C1 segment of cervical spinal cord (tissue), 14 donors: ENCODE measurements around the gene BCL2L12.

Experiments
- DNase-seq, 14 donors: peaks; one replicate each; lab custom pipeline; 2025; lab: John Stamatoyannopoulos, UW

BCL2L12 gene

DNA sequence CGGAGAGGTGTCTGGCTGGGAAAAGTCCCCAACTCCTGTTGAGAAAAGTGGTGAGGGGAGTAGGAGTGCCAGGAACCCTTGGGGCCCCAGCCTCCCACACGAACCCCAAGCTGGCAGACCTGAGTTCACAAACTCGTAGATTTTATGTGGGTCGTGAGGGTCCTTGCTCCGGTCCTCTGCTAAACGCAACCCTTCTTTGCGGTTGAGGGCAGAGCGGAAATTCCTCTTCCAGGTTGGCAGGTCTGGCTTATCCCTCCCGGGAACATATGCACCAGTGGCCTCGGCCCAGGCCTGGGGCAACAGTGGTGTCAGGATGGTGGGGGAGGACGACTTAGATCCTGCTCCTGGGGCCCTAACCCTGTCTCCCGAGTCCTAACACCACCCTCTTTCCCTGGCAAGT lies 2.5 kb upstream of the BCL2L12 start:
- DNase-seq: no peak

DNA sequence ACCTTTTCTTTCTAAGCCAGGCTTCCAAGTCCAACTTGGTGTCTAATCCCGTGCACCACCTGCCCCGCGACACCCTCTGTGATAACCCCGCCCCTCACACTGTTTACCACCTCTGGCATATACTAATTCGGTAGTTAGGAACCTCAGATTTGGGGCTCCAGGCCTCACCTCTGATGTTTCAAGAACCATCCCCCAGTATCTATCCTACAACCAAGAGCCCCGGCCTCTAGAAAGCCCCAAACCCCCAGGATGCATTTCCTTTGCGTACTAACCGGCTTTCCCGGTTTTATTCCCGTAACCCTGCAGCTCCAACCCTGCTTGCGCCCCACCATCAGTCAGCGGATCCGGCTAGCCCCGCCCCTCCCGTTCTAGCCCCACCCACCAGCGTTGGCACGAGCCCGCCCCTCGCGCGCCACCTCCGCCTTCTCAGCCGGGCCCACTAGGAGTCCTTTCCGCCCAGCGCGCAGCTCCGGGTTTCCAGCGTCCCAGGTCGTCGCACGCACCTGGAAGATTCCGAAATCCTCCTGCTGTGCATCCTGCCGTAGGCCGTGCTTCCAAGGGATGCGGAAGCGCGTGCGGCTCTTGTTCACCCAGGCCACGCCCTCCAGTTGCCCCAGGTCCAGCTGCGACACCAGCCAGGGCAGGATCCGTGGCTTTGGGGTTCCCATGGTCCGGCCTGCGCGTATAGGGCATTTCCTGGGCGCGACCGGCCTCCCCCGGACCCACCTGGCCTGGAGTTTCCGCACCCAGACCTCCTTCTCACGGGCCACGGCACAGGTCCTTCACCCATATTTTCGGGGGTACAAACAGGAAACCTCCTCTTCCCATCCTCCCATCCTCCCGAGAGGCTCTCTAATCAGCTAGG lies 1.3 kb upstream of the BCL2L12 start:
- peak; percentile 23 to 86 (median 78) for DNase-seq

- peak in 1 of 14 donors; percentile 26 for DNase-seq
Measured at GRCh38 chr19:49665036-49665350, 740 bp upstream of the BCL2L12 start.

GRCh38 chr19:49666120-49666444 lies 349 bp downstream of the BCL2L12 start:
- DNase-seq: no peak

DNA sequence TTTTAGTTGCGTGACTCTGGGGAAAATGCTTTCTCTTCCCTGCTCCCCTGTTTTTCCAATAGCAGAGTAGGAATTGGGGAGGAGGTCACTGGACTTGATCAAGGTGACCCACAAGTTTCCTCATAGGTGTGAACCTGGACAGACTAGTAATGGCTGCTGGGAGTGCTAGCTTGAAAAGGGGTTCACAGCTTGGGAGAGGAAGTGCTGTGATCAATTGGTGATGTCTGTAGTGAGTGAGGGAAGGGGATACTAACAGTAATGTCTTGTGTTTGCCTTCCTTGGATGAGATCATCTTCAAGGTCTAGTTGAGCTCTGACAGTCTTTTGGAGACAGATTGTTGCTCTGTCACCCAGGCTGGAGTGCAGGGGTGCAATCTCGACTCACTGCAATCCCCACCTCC lies 1.7 kb downstream of the BCL2L12 start:
- DNase-seq: no peak

DNA sequence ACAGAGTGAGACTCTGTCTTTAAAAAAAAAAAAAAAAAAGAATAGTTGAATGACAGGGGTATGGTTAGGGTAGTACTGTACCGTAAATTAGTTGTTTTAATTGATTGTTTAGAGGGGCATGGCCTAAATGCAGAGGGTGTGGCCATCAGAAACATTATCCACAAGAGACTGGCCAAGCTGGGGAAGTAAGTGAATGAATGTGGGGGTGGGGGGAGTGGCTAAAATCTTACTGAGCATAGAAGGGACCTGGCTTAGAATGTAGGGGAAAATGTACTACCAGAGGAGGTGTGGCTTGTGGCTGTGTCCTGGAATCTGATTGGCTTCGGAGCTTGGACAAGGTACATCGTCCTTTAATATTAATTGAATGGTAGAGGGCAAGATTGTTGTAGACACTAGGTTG lies 3.8 kb downstream of the BCL2L12 start:
- no peak for DNase-seq

- DNase-seq: peak in 13 of 14 donors; percentile 22 to 71 (median 53)
Measured at GRCh38 chr19:49672131-49672919, 6.6 kb downstream of the BCL2L12 start.

- peak in 4 of 14 donors; percentile 62 to 93 (median 90) for DNase-seq
Measured at GRCh38 chr19:49676136-49676783, 10.5 kb downstream of the BCL2L12 start.

DNA sequence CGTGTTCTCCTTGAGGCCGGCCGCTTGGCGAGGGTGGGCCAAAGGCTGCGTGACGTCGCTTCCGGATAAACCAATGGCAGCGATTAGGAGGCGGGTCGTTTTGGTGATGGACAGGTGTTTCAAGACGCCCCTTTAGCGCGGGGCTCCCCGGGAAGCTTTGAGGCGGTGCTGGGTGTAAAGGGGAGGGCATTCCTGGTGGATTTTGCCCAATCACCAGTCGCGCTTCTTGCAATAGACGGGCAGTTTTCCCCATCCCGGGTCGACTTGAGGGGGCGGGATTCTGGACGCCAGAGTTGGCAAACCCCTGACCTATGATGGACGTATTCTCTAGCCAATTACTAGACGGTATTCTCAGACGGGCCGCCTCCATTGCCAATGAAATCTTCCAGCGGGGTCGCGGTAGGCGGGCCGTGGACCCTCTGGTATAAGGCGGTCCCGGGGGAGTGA lies 11.1 kb downstream of the BCL2L12 start:
- DNase-seq: peak; percentile 94 to 100 (median 100)

DNA sequence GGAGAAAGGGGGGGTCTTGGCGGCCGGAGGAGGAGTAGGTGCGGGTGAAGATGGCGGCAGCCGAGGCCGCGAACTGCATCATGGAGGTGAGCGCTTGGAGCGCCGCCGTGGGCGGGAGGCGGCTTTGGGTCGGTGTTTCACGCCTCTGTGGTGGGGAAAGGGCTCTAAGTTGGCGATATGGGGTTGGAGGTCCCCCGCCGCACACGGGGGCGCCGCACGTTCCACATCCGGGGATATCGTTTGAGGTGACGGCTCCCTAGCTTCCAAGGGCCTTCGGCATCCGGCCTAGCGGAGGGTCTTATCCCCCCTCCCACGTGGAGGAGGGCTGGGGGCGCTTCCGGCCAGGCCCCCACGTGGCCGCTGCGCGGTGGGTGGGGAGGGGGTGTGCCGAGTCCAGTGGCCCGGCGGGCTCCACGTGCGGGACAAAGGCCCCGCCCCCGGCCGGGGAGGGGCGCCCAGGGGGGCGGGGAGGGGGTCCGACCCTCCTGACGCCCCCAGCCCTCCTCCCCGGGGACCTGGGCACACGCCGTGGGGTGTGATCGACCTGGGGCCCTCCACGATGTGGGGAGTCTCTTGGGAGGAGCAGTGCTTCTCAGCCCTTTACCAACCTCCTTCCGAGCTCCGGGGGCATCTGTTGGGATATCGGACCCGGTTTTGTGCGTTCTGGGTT lies 11.6 kb downstream of the BCL2L12 start, which contains the start of gene PRMT1:
PRMT1 (plus strand) TSS at position 41 of the 670 bp plus-strand sequence; CDS start at position 51, 10 bp downstream.
- peak in 5 of 14 donors; percentile 29 to 74 (median 68) for DNase-seq

GRCh38 chr19:49677901-49678674 lies 12.4 kb downstream of the BCL2L12 start:
- DNase-seq: peak in 10 of 14 donors; percentile 19 to 63 (median 38)

DNA sequence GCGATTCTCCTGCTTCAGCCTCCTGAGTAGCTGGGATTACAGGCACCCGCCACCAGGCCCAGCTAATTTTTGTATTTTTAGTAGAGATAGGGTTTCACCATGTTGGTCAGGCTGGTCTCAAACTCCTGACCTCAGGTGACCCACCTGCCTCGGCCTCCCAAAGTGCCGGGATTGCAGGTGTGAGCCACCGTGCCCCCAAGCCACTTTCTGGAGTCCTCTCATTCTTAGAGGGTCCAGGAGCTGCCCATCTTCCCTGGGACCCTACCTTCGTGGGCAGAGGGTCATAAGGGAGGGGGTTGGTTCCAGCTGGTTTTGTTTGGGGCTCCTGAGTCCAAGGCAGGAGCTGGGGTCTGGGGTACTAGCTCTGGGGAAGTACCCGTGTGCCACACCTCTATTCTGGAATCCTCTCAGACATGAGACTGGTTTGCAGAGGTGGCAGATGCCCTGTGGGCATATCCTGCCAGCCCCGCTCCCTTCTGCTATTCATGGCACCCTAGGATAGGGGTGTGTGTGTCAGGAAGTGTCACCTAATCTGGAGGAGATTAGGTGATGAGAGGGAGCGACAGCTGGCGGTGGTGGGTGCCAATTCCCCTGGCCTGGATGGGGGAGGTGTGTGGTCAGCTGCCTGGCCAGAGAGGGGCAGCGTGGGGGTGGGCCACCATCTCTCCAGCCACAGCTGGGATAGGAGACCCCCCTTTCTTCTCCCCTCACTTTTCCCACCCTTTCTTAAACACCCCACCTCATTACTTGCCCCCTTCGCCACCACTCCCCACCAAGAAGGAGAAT lies 13.4 kb downstream of the BCL2L12 start:
- DNase-seq: no peak

DNA sequence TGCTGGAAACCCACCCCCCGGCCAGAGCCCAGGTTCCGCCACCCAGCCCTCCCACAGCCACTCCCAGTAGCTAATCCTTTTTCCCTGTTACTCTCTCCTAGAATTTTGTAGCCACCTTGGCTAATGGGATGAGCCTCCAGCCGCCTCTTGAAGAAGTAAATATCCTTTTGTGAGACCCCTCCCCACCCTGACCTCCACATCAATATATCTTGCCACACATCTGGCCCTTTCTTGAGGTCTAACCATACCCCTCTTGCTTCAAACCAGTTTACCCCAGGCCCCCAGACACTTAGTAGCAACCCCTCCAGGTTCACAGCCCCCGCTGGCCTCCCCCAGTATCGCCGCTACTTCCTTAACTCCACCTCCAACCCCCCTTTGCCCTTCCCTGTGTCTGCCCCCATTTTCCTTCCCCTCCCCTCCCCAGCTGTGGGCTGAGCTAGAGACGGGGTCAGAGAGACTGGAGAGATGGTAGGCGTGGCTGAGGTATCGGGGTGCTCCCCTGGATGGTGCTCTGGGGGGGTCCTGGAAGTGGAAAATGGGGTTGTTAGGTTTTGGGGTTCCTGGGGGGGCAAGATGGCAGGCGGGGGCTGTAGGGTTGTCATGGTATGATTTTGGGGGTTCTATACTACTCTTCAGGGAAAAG lies 14.2 kb downstream of the BCL2L12 start:
- DNase-seq: no peak

GRCh38 chr19:49680421-49681351 lies 15.0 kb downstream of the BCL2L12 start:
- DNase-seq: peak in 13 of 14 donors; percentile 27 to 88 (median 76)

- no peak for DNase-seq
Measured at GRCh38 chr19:49681830-49682229, 16.1 kb downstream of the BCL2L12 start.

GRCh38 chr19:49682274-49682673 lies 16.5 kb downstream of the BCL2L12 start:
- no peak for DNase-seq

DNA sequence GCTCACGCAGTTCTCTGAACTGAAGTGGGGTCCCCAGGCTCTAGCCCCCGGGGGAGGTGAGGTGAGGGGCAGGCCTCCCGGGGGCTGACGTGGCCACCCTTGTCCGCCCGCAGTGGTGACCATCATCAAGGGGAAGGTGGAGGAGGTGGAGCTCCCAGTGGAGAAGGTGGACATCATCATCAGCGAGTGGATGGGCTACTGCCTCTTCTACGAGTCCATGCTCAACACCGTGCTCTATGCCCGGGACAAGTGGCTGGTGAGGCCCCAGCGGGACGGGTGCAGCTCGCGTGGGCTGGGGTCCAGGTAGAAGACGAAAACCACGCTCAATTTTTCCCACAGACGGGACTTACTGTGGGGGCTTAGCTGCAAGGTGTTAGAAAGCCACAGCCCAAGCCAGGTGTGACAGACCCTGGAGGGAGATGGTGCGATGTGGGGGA lies 18.1 kb downstream of the BCL2L12 start:
- no peak for DNase-seq
